ENCODE data around the gene EDRF1. TPM values are rescaled to one million over a fixed set of nuclear protein-coding genes. Genes with fewer than 3 reads are reported as not detected.

Gene EDRF1
- total and polyA plus RNA-seq, 2 of the 4 experiments (the other 2 are of a cell fraction), result 17.0 to 24.9 TPM

GRCh38 chr10:125707541-125708468, 11.7 kb upstream of the EDRF1 start:
- no peak overlapping the region for H3K4me3 ChIP-seq (ENCODE audit: insufficient read depth, low read depth, low read length)
- 0 out of 2 replicates have a peak overlapping the region, but pooled peaks have one; percentile 16 for H3K4me2 ChIP-seq (ENCODE audit: low read depth, low read length)
- BruUV-seq (replicated peaks), result no TSS peak
- ATAC-seq (ENCODE audit: low read depth) (peak; percentile 78), DNase-seq (peak; percentile 35)
- no peak overlapping the region for H2BK5ac ChIP-seq (ENCODE audit: low read depth, low read length, poor library complexity, severe bottlenecking)
- POLR2A ChIA-PET (ENCODE audit: unreplicated experiment), result no interaction called here
- H4K8ac ChIP-seq (ENCODE audit: low read depth in 2 of 2, low read length in 2 of 2), result no peak overlapping the region
- TF ChIP-seq MXI1 (IDR thresholded peaks at IDR 0.05; ENCODE audit: borderline replicate concordance, low read depth, low read length) (no peak), USF2 (IDR thresholded peaks at IDR 0.05; ENCODE audit: low read depth, low read length) (no peak), SMC3 (IDR thresholded peaks at IDR 0.05; ENCODE audit: low read depth, low read length) (no peak), FOS (IDR thresholded peaks at IDR 0.05; ENCODE audit: low read depth, low read length) (no peak)
- peaks cover 4% of the 10 kb centered on the region for H3K4me1 ChIP-seq (ENCODE audit: control insufficient read depth, insufficient read depth, low read length)
- CTCF ChIA-PET, result interaction anchor here (0.7 kb wide), 1 partner anchor 228 kb away, joined by 3 read pairs; no protein-coding TSS in a partner anchor
- H3K9me3 ChIP-seq (ENCODE audit: control insufficient read depth, insufficient read depth, low read length), result no peaks in the 10 kb centered on the region
- H3K23ac ChIP-seq (ENCODE audit: low read depth, low read length), result no peak overlapping the region
- no peak overlapping the region for H3K56ac ChIP-seq (ENCODE audit: extremely low read depth, insufficient read depth, low read length)
- in situ Hi-C loops (cut with MboI; ENCODE audit: low sequenced_read_pairs) (loop anchor here (10.0 kb wide), 1 partner anchor 543 kb away; the partner anchor contains the start of gene CTBP2), dilution Hi-C loops (cut with HindIII; ENCODE audit: low sequenced_read_pairs, unreplicated experiment) (no loop called here), intact Hi-C loops (cut with micrococcal nuclease) (loop anchor here (10.0 kb wide), 1 partner anchor 183 kb away; no protein-coding TSS in a partner anchor)
- no peak overlapping the region for H2AFZ ChIP-seq (replicated peaks; ENCODE audit: low read length, poor library complexity)
- no peak overlapping the region for H3K14ac ChIP-seq (replicated peaks; ENCODE audit: low read depth, low read length)
- no peak overlapping the region for H2BK20ac ChIP-seq (ENCODE audit: low read depth, low read length)
- no peaks in the 10 kb centered on the region for H3K79me1 ChIP-seq (ENCODE audit: low read depth in 1 of 2, low read length in 2 of 2)
- whole genome bisulfite sequencing, 2 experiments (ENCODE audit: extremely low coverage in 2 of 2, insufficient read length in 1 of 2), result 63% methylated on average over 2 of the region's 6 CpGs; no CpG with 5 or more reads in 1 of the 2 experiments
- H2BK15ac ChIP-seq (ENCODE audit: low read depth, low read length), result no peak overlapping the region
- no peaks in the 10 kb centered on the region for H3K36me3 ChIP-seq (ENCODE audit: control insufficient read depth, insufficient read depth, low read length)
- no peak overlapping the region for H3K9ac ChIP-seq (ENCODE audit: low read depth, low read length)
- H3K27me3 ChIP-seq (ENCODE audit: control insufficient read depth, insufficient read depth, low read length), result peaks cover 2% of the 10 kb centered on the region
- H4K5ac ChIP-seq (ENCODE audit: low read depth, low read length), result no peak overlapping the region
- no peak overlapping the region for H3K4ac ChIP-seq (ENCODE audit: low read depth, low read length)
- no peaks in the 10 kb centered on the region for H4K20me1 ChIP-seq (ENCODE audit: insufficient read depth, low read length)
- no peak overlapping the region for H4K91ac ChIP-seq (ENCODE audit: insufficient read depth, low read depth, low read length)
- H3K18ac ChIP-seq (ENCODE audit: low read depth, low read length), result no peak overlapping the region
- no peaks in the 10 kb centered on the region; the same call in 1 of the 2 replicates for H3K9me1 ChIP-seq (ENCODE audit: insufficient read depth, low read length)
- no peak overlapping the region for H2AK9ac ChIP-seq (replicated peaks; ENCODE audit: low read depth, low read length, poor library complexity)
- H2AK5ac ChIP-seq (ENCODE audit: low read depth, low read length), result no peak overlapping the region
- no peak overlapping the region for H2BK120ac ChIP-seq (ENCODE audit: low read depth, low read length)
- no peak overlapping the region for H3K27ac ChIP-seq (ENCODE audit: insufficient read depth, low read length)

Measured in IMR-90 (cell line).